Tibial nerve (tissue), 4 donors: Measurements from ENCODE around the gene DGKD.

Experiments used
- EP300 ChIP-seq, 2 donors: sonication (generic); formaldehyde crosslinking; IDR thresholded peaks; one replicate each; pipeline ENCODE4 v1.6.1; 2017; ENCODE audit warnings: antibody characterized with exemption in 2 of 2, mild to moderate bottlenecking in 1 of 2
- POLR2A ChIP-seq, 2 donors: fragments of 450-650 bp; IDR thresholded peaks; one replicate each; pipeline ENCODE4 v1.6.1; 2017; ENCODE audit warnings: antibody characterized with exemption in 2 of 2, mild to moderate bottlenecking in 2 of 2, moderate library complexity in 2 of 2
- TF ChIP-seq, protein P1 (sequence below), 5 experiments: fragments of 200-600 bp in 3 of 5; fragments of 450-650 bp in 2 of 5; sonication (generic) in 3 of 5; IDR thresholded peaks; one replicate each; pipeline ENCODE4 v1.5.1; 2016 to 2019; ENCODE audit warnings: antibody characterized with exemption in 5 of 5, mild to moderate bottlenecking in 3 of 5, moderate library complexity in 2 of 5

- TF ChIP-seq, protein P1, sequence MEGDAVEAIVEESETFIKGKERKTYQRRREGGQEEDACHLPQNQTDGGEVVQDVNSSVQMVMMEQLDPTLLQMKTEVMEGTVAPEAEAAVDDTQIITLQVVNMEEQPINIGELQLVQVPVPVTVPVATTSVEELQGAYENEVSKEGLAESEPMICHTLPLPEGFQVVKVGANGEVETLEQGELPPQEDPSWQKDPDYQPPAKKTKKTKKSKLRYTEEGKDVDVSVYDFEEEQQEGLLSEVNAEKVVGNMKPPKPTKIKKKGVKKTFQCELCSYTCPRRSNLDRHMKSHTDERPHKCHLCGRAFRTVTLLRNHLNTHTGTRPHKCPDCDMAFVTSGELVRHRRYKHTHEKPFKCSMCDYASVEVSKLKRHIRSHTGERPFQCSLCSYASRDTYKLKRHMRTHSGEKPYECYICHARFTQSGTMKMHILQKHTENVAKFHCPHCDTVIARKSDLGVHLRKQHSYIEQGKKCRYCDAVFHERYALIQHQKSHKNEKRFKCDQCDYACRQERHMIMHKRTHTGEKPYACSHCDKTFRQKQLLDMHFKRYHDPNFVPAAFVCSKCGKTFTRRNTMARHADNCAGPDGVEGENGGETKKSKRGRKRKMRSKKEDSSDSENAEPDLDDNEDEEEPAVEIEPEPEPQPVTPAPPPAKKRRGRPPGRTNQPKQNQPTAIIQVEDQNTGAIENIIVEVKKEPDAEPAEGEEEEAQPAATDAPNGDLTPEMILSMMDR (IDR thresholded peaks at IDR 0.05), result no peak
- TF ChIP-seq POLR2A (IDR thresholded peaks at IDR 0.05) (no peak), EP300 (IDR thresholded peaks at IDR 0.05) (no peak)
Observed at GRCh38 chr2:233375490-233376314, 21.4 kb downstream of the DGKD start.
